ENCODE results near the gene FBXL17.

DNA sequence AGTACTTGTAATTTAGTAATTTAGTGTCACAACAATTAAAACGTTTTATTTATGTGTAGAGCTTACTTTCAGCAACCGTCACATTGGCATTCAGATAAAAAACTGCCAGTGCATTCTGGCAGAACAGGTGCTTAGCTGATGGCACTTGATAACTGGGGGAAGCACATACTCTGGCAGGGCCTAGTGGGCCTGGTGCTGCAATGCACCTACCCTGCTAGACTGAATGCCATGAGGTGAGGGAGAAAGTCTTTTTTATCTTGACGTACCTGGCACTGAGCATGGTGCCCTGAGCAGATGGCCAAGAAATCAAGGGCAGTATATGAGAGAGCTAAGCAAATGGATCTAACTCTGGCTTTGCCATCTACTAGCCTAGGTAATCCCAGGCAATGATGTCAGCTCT is 430.6 kb downstream of the FBXL17 start:
- TF ChIP-seq, protein P1, sequence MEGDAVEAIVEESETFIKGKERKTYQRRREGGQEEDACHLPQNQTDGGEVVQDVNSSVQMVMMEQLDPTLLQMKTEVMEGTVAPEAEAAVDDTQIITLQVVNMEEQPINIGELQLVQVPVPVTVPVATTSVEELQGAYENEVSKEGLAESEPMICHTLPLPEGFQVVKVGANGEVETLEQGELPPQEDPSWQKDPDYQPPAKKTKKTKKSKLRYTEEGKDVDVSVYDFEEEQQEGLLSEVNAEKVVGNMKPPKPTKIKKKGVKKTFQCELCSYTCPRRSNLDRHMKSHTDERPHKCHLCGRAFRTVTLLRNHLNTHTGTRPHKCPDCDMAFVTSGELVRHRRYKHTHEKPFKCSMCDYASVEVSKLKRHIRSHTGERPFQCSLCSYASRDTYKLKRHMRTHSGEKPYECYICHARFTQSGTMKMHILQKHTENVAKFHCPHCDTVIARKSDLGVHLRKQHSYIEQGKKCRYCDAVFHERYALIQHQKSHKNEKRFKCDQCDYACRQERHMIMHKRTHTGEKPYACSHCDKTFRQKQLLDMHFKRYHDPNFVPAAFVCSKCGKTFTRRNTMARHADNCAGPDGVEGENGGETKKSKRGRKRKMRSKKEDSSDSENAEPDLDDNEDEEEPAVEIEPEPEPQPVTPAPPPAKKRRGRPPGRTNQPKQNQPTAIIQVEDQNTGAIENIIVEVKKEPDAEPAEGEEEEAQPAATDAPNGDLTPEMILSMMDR (IDR thresholded peaks at IDR 0.05), result no peak
- no peak for TF ChIP-seq POLR2A (IDR thresholded peaks at IDR 0.05)

All from Peyer's patch (tissue), 4 donors.